Measurements from ENCODE around the gene CYP2S1.

GRCh38 chr19:41239961-41240574 lies 47.0 kb downstream of the CYP2S1 start:
- TF ChIP-seq CTCF (IDR thresholded peaks at IDR 0.05), result no peak
- no peak for TF ChIP-seq POLR2A (IDR thresholded peaks at IDR 0.05)
